Uterus (tissue), 2 donors: ENCODE measurements around the gene TSPAN18.

Experiments used
- POLR2A ChIP-seq, 2 donors: fragments of 450-650 bp; IDR thresholded peaks; one replicate each; pipeline ENCODE4 v1.6.1; 2016; ENCODE audit warnings: antibody characterized with exemption in 2 of 2, mild to moderate bottlenecking in 1 of 2, moderate library complexity in 1 of 2
- TF ChIP-seq, protein P1 (sequence below), 4 experiments: fragments of 200-600 bp in 2 of 4; fragments of 450-650 bp in 2 of 4; sonication (generic) in 2 of 4; IDR thresholded peaks; one replicate each; pipeline ENCODE4 v1.5.1; 2016 to 2019; ENCODE audit warnings: antibody characterized with exemption in 4 of 4, mild to moderate bottlenecking in 2 of 4, moderate library complexity in 1 of 4

DNA sequence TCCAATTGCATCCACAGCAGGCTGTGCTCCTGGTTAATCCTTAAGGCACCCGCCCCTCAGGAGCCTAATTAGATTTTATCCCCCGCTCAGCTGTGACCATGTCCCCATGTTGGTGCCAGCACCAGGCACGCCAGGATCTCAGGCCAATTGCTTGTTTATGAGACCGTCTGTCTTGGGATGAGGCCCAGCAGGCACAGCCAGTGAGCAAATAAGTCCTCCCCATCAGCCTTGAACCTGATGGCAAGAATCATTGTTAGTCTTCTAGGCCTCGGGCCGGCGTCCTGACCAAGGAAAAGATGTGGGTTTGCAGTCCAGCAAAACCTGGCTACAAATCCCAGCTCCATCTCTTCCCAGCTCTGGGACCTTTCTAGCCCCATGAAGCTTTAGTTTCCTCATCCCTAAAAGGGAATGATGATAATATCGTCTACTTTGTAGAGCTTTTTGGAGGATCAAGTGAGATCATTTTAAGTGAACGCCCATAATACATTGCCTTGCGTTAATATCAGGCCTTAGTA is 166.6 kb downstream of the TSPAN18 start:
- TF ChIP-seq, protein P1, sequence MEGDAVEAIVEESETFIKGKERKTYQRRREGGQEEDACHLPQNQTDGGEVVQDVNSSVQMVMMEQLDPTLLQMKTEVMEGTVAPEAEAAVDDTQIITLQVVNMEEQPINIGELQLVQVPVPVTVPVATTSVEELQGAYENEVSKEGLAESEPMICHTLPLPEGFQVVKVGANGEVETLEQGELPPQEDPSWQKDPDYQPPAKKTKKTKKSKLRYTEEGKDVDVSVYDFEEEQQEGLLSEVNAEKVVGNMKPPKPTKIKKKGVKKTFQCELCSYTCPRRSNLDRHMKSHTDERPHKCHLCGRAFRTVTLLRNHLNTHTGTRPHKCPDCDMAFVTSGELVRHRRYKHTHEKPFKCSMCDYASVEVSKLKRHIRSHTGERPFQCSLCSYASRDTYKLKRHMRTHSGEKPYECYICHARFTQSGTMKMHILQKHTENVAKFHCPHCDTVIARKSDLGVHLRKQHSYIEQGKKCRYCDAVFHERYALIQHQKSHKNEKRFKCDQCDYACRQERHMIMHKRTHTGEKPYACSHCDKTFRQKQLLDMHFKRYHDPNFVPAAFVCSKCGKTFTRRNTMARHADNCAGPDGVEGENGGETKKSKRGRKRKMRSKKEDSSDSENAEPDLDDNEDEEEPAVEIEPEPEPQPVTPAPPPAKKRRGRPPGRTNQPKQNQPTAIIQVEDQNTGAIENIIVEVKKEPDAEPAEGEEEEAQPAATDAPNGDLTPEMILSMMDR (IDR thresholded peaks at IDR 0.05): no peak
- no peak for TF ChIP-seq POLR2A (IDR thresholded peaks at IDR 0.05)
